Kidney (tissue), 14 donors: Measurements from ENCODE around the gene CCDC70. TPM values are rescaled to one million over a fixed set of nuclear protein-coding genes. Genes with fewer than 3 reads are reported as not detected.

Experiments
- DNase-seq, 5 donors: peaks; one replicate each; pipeline ENCODE4 v3.0.0-alpha.2; 2013 to 2020
- FAIRE-seq: peaks from 2 replicates; lab custom pipeline; 2012; peaks lifted over from hg19 to GRCh38; lab: Jason Lieb, UNC
- H3K27ac ChIP-seq, 2 donors: one replicate each; pipeline ENCODE4 v1.7.0; 2013; ENCODE audit warnings: low read depth in 2 of 2, low read length in 2 of 2, inconsistent platforms in 1 of 2
- H3K27me3 ChIP-seq: one replicate; pipeline ENCODE4 v1.7.1; 2013; ENCODE audit warnings: low read length, inconsistent platforms; ENCODE audit not compliant: control insufficient read depth, insufficient read depth
- H3K36me3 ChIP-seq, 3 donors: one replicate each; pipeline versions ENCODE4 v1.7.0 to v1.7.1; 2013; ENCODE audit warnings: low read length in 3 of 3, control low read depth in 1 of 3, inconsistent platforms in 1 of 3; ENCODE audit not compliant: insufficient read depth in 3 of 3, control insufficient read depth in 2 of 3
- H3K4me1 ChIP-seq, 3 donors: one replicate each; pipeline versions ENCODE4 v1.7.0 to v1.7.1; 2013; ENCODE audit warnings: low read length in 3 of 3, inconsistent platforms in 1 of 3, low read depth in 1 of 3; ENCODE audit not compliant: control insufficient read depth in 2 of 3, insufficient read depth in 2 of 3
- H3K4me3 ChIP-seq, 3 donors: one replicate each; pipeline versions ENCODE4 v1.7.0 to v1.8.1; 2013; ENCODE audit warnings: low read length in 3 of 3, control low read depth in 1 of 3, inconsistent platforms in 1 of 3
- H3K9ac ChIP-seq, 3 donors: one replicate each; pipeline versions ENCODE4 v1.7.0 to v1.7.1; 2013; ENCODE audit warnings: low read length in 3 of 3, control low read depth in 1 of 3, inconsistent platforms in 1 of 3
- H3K9me3 ChIP-seq, 3 donors: one replicate each; pipeline versions ENCODE4 v1.7.0 to v1.7.1; 2013; ENCODE audit warnings: low read length in 3 of 3, control low read depth in 1 of 3, inconsistent platforms in 1 of 3; ENCODE audit not compliant: control insufficient read depth in 2 of 3, insufficient read depth in 1 of 3
- CTCF ChIP-seq: IDR thresholded peaks from 3 replicates; pipeline ENCODE4 v1.5.1; 2012; ENCODE audit warnings: mild to moderate bottlenecking, moderate library complexity, borderline replicate concordance; ENCODE audit not compliant: insufficient read depth; ENCODE audit errors: extremely low read depth
- intact Hi-C: fragments of 100-400 bp; cut with DNase I; formaldehyde crosslinking; loops from one replicate; pipeline ENCODE4 v1.11.1; 2022
- polyA plus RNA-seq: library from polyadenylated mRNA; stranded (reverse); fragments of 350-450 nt; fragmentation: Illumina TruSeq; extraction: RNeasy Lipid Tissue Mini Kit (QIAGEN cat#74804); gene quantifications from one replicate; pipeline ENCODE4 v1.2.3, GENCODE V29; 2014; ENCODE audit warnings: low read depth, low replicate concordance; ENCODE audit not compliant: insufficient read depth
- total RNA-seq: library from RNA; stranded (reverse); fragmentation: NEBNext Ultra II Directional; extraction: Animal tissue kit (Norgen Biotek cat#: 25700); gene quantifications from one replicate; pipeline ENCODE4 v1.2.1, GENCODE V29; 2021
- donor health status: control.
- donor health status: control.
- donor health status: control.
- donor health status: control.
- donor health status: control.
- donor health status: DM: yes; HTN: yes; CAD: no.
- donor health status: Normal renal cell carcinoma (clear cell type).

CCDC70 gene
- total and polyA plus RNA-seq, 2 donors from 2014 or later: not detected

GRCh38 chr13:51832471-51833152, 29.2 kb upstream of the CCDC70 start:
- intact Hi-C loops: no loop called here
- TF ChIP-seq CTCF: peak; percentile 36
- peak in 1 of 5 donors; percentile 15 for DNase-seq
- Histone ChIP-seq H3K27ac (no peak overlapping the region), H3K4me1 (no peaks in the 10 kb centered on the region), H3K9me3 (no peaks in the 10 kb centered on the region), H3K9ac (no peak overlapping the region), H3K27me3 (no peaks in the 10 kb centered on the region), H3K36me3 (no peaks in the 10 kb centered on the region), H3K4me3 (no peak overlapping the region)
- no peak for FAIRE-seq

GRCh38 chr13:51833980-51834379, 27.8 kb upstream of the CCDC70 start:
- Histone ChIP-seq H3K9me3 (no peaks in the 10 kb centered on the region), H3K27ac (no peak overlapping the region), H3K4me3 (no peak overlapping the region), H3K36me3 (no peaks in the 10 kb centered on the region), H3K4me1 (no peaks in the 10 kb centered on the region), H3K9ac (no peak overlapping the region), H3K27me3 (no peaks in the 10 kb centered on the region)
- FAIRE-seq (no peak), DNase-seq (no peak)
- intact Hi-C loops: no loop called here
- no peak for TF ChIP-seq CTCF

- peak in 1 of 5 donors; percentile 29 for DNase-seq
- H3K27me3 ChIP-seq: no peaks in the 10 kb centered on the region
- H3K4me1 ChIP-seq: no peaks in the 10 kb centered on the region
- no peak overlapping the region for H3K27ac ChIP-seq
- no peaks in the 10 kb centered on the region for H3K9me3 ChIP-seq
- H3K36me3 ChIP-seq: no peaks in the 10 kb centered on the region
- TF ChIP-seq CTCF: no peak
- no peak overlapping the region for H3K9ac ChIP-seq
- H3K4me3 ChIP-seq: no peak overlapping the region
- FAIRE-seq: no peak
- intact Hi-C loops: no loop called here
Measured at GRCh38 chr13:51834581-51835171, 27.1 kb upstream of the CCDC70 start.
